Measurements from ENCODE around the gene RNF17.

GRCh38 chr13:24788538-24788937 lies 24.6 kb downstream of the RNF17 start:
- TF ChIP-seq GABPA (IDR thresholded peaks at IDR 0.05; ENCODE audit: borderline replicate concordance, insufficient read depth, low read length) (no peak), EZH2 (IDR thresholded peaks at IDR 0.05; ENCODE audit: low read depth, low read length, severe bottlenecking) (no peak), ATF2 (IDR thresholded peaks at IDR 0.05; ENCODE audit: low read length) (no peak), USF2 (IDR thresholded peaks at IDR 0.05; ENCODE audit: low read length) (no peak), TCF12 (IDR thresholded peaks at IDR 0.05; ENCODE audit: low read depth, low read length) (no peak), POLR2AphosphoS5 (IDR thresholded peaks at IDR 0.05; ENCODE audit: low read depth, low read length) (no peak), POLR2A (IDR thresholded peaks at IDR 0.05; ENCODE audit: control extremely low read depth in 1 of 2, low read depth in 2 of 2, low read length in 2 of 2) (no peak)
